Glutamatergic neuron (in vitro differentiated cells): Measurements from ENCODE around the gene BCAN. TPM values are rescaled to one million over a fixed set of nuclear protein-coding genes. Genes with fewer than 3 reads are reported as not detected.

ENCODE experiments used
- DNase-seq: peaks from one replicate; pipeline ENCODE4 v3.0.0; 2022
- H3K27ac Mint-ChIP-seq: one replicate; pipeline ENCODE4 v1.8.0; 2020; ENCODE audit warnings: mild to moderate bottlenecking, mixed read lengths, inconsistent platforms; ENCODE audit not compliant: unreplicated experiment
- H3K27me3 Mint-ChIP-seq: one replicate; pipeline ENCODE4 v1.8.0; 2020; ENCODE audit warnings: mild to moderate bottlenecking, moderate library complexity, mixed read lengths, inconsistent platforms; ENCODE audit not compliant: unreplicated experiment
- H3K36me3 Mint-ChIP-seq: one replicate; pipeline ENCODE4 v1.8.0; 2020; ENCODE audit warnings: mild to moderate bottlenecking, mixed read lengths, inconsistent platforms; ENCODE audit not compliant: unreplicated experiment
- H3K4me1 Mint-ChIP-seq: one replicate; pipeline ENCODE4 v1.8.0; 2020; ENCODE audit warnings: mild to moderate bottlenecking, low read depth, mixed read lengths, inconsistent platforms; ENCODE audit not compliant: unreplicated experiment
- H3K4me3 Mint-ChIP-seq: one replicate; pipeline ENCODE4 v1.8.0; 2020; ENCODE audit warnings: mild to moderate bottlenecking, mixed read lengths, inconsistent platforms; ENCODE audit not compliant: unreplicated experiment
- H3K9me3 Mint-ChIP-seq: one replicate; pipeline ENCODE4 v1.8.0; 2020; ENCODE audit warnings: mild to moderate bottlenecking, moderate library complexity, mixed read lengths, inconsistent platforms; ENCODE audit not compliant: unreplicated experiment
- total RNA-seq: library from RNA; stranded (reverse); fragmentation: NEBNext Ultra II Directional; extraction: Animal tissue kit (Norgen Biotek cat#: 25700); gene quantifications from one replicate; pipeline ENCODE4 v1.2.1, GENCODE V29; 2021; ENCODE audit not compliant: unreplicated experiment
- TF ChIP-seq, protein P1 (sequence below): fragments of 200-600 bp; sonication (generic); IDR thresholded peaks from one replicate; pipeline ENCODE4 v1.5.0; 2021; ENCODE audit not compliant: partially characterized antibody, unreplicated experiment

The BCAN gene
- total RNA-seq, 1 donor from 2014 or later = 10.3 TPM

DNA sequence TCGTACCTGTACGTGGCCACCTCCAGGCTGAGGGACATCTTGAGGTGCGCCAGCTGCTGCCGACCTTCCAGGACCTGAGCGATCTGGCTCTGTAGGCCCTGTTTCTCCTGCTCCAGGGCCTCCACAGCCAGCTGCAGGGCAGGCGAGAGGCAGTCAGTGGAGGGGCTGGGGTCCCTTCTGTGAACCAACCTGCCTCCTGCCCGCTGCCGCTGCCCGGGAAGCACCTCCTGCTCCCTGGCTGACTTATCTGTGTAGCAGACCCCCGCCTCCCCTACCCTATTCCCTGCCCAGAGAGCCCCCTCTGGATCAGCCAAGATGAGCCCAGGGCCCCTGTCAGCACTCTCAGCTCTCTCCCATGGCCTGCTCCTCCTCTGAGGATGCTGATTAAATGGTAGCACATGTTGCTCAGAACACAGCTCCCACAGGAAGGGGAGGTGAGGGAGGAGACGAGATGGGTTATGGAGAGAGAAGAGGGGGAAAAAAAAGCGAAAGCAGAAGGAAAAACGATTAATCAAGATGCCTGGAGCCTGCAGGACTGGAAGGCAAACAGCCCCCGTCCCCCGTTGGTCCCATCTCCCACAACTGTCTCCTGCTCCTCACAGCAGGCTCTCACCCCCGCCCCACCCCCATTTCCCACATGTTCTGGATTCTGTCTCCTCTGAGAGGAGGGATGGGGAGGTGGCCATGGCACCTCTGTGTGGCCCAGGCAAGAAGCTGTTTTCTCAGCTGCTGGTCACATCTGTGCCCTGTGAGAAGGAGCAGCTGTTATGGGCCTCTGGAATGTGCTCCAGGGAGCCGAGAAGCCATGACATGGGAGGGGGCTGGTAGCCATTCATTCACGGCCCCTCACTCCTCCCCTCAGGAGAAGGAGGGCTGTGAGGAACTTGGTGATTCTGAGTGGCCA is 33.5 kb downstream of the BCAN start:
- Mint-ChIP-seq H3K4me1 (peaks cover 45% of the 10 kb centered on the region), H3K27me3 (peaks cover 29% of the 10 kb centered on the region), H3K36me3 (peaks cover 16% of the 10 kb centered on the region), H3K27ac (peak overlapping the region; percentile 97), H3K9me3 (peaks cover 37% of the 10 kb centered on the region), H3K4me3 (peak overlapping the region; percentile 97)
- TF ChIP-seq, protein P1, sequence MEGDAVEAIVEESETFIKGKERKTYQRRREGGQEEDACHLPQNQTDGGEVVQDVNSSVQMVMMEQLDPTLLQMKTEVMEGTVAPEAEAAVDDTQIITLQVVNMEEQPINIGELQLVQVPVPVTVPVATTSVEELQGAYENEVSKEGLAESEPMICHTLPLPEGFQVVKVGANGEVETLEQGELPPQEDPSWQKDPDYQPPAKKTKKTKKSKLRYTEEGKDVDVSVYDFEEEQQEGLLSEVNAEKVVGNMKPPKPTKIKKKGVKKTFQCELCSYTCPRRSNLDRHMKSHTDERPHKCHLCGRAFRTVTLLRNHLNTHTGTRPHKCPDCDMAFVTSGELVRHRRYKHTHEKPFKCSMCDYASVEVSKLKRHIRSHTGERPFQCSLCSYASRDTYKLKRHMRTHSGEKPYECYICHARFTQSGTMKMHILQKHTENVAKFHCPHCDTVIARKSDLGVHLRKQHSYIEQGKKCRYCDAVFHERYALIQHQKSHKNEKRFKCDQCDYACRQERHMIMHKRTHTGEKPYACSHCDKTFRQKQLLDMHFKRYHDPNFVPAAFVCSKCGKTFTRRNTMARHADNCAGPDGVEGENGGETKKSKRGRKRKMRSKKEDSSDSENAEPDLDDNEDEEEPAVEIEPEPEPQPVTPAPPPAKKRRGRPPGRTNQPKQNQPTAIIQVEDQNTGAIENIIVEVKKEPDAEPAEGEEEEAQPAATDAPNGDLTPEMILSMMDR = no peak
- DNase-seq = peak; percentile 73

DNA sequence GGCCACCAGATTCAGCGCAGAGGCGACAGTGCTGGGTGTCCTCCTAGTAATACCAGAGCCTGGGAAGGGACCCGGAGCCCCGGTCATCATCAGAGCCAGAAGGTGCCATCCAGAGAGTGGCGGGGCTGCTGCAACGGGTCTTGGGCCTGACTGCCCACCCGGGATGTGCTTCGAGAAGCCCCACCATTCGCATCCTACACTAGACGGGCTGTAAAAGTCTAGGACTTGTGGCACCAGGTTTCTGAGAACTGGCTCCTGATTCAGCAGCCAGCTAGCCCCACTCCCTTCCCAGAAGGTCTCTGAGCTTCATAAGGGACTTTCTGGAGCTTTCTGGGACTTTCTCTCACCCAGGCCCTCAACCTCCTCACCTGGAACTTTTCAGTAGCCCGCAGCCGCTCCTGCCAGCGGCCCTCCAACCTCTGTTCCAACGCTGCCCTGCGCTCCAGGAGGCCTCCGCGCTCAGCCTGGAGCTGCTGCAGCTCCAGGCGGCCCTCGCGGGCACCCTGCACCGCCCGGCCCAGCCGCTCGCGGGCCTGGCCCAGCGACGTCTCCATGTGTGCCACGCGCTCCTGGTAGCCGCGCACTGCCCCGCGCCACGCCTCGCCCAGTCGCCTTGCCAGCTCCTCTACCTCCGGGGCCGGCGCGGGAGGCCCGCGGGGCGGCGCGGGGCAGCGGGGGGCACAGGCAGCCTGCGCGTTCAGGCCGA is 34.4 kb downstream of the BCAN start:
- Mint-ChIP-seq H3K27ac (peak overlapping the region; percentile 97), H3K9me3 (peaks cover 35% of the 10 kb centered on the region), H3K36me3 (peaks cover 13% of the 10 kb centered on the region), H3K4me3 (peak overlapping the region; percentile 97), H3K4me1 (peaks cover 41% of the 10 kb centered on the region), H3K27me3 (peaks cover 26% of the 10 kb centered on the region)
- TF ChIP-seq, protein P1 = no peak
- no peak for DNase-seq

DNA sequence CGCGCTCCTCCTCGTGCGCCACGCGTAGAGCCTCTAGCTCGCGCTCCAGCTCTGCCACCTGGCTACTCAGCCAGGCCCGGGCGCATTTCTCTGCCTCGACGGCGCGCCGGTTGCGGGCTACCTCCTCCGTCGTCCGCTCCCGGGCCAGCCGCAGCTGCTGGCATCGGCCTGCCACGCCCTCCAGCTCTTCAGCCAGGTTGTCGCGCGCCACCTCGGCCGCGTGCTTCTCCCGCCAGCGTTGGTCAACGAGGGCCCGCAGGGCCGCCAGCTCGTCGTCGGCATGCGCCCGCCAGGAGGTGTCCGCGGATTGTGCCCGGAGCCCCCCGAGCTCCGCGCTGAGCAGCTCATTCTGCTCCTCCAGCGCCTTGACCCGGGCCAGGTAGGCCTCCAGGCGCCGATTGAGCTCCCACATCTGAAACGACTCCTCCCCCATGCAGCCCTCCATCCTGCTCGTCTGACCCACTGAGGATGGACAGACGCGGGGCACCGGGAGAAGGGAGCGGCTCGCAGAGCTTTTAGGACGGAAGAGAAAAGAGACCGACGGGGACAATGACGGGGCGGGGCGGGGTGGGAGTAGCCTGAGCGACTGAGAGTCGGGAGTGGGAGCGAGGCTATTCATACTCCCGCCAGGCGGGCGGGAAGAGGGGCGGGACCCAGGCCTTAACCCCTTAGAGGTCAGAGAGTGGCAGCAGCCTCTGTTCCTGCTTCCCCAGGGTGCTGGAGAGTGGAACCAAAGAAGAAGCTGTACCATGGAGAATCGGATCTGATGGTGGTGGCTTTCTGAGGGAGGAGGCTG is 35.1 kb downstream of the BCAN start, which contains the start of gene NES:
Gene NES, minus strand, starts transcription at position 588 of the 796 bp plus-strand sequence. Its CDS starts 143 bp downstream, at position 445.
- Mint-ChIP-seq H3K36me3 (peaks cover 5% of the 10 kb centered on the region), H3K27ac (peak within 1 kb of the TSS; percentile 97), H3K9me3 (peaks cover 28% of the 10 kb centered on the region), H3K27me3 (peaks cover 24% of the 10 kb centered on the region), H3K4me3 (peak within 1 kb of the TSS; percentile 97), H3K4me1 (peaks cover 35% of the 10 kb centered on the region)
- DNase-seq = peak; percentile 86
- TF ChIP-seq, protein P1 = no peak

DNA sequence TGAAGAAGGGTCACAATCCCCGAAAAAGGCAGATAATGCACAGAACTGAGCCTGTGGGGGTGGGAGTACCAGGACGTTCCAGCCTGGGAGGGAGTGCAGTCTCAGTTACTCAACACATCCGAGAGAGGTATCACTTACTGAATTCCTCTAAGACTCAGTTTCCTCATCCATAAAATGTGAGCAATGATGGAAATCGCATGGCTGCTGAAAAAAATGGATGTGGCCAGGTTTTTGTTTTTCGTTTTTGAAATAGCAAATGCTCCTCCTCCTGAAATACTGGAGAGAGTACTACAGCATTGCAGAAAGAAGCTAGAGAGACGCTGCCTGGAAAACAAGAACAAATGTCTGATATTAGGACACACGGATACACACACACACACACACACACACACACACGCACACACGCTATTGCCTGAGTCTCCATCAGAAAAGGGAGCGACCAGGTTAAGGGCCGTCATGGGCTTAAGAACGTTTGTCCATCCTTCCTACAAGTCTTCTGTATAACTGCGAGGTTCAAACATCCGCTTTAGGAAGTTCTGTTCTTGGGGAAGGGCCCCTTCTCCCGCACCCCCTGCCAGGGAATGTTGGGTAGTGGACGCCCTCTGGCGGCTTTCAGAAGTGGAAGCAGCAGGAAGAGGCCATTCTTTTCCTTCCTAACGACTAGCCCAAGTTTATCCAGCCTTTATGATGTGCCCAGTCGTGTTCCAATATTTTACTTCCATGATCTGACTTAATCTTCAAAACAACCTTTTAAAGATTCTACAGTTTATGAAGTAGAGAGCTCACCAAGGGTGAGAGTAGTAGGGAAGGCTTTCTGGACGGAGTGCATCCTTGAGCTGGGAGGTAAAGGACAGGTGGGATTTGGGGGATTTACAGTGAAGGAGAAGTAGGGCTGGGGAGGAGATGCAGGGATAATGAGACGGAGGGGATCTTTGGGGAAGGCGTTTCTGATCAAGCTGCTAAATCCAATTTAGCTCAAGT is 36.0 kb downstream of the BCAN start:
- TF ChIP-seq, protein P1 = peak; percentile 72
- Mint-ChIP-seq H3K27me3 (peaks cover 21% of the 10 kb centered on the region), H3K36me3 (no peaks in the 10 kb centered on the region), H3K9me3 (peaks cover 23% of the 10 kb centered on the region), H3K27ac (peak overlapping the region; percentile 87), H3K4me3 (peak overlapping the region; percentile 88), H3K4me1 (peaks cover 28% of the 10 kb centered on the region)
- DNase-seq = peak; percentile 72
